ENCODE results near the gene PTPDC1.
"Not testable (repeated sequence)": the region's sequence is repeated elsewhere in the genome, so short reads cannot be mapped to it uniquely, and the experiment has no call there.

The PTPDC1 gene

DNA sequence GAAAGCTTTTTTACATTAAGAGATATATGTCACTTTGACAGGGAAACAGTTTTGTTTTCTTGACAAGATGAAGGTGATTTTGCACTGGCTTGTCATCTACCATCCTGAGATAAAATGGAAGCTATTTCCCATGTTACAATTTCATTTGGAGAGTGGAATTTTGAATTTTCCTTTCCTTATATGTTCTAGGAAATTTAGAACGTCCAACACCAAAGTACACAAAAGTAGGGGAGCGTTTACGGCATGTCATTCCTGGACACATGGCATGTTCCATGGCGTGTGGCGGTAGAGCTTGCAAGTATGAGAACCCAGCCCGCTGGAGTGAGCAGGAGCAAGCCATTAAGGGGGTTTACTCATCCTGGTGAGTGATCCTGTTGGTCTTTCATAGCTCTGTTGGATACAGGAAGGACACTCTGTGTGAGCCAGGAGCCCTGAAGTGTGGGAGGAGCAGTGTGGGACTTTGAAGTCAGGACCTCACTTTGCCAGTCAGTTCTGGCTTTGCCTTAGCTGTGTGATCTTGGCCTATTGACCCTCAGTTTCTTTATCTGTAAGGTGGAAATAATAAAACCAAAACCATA is 887 bp downstream of the PTPDC1 start:
- TF ChIP-seq, protein P1, sequence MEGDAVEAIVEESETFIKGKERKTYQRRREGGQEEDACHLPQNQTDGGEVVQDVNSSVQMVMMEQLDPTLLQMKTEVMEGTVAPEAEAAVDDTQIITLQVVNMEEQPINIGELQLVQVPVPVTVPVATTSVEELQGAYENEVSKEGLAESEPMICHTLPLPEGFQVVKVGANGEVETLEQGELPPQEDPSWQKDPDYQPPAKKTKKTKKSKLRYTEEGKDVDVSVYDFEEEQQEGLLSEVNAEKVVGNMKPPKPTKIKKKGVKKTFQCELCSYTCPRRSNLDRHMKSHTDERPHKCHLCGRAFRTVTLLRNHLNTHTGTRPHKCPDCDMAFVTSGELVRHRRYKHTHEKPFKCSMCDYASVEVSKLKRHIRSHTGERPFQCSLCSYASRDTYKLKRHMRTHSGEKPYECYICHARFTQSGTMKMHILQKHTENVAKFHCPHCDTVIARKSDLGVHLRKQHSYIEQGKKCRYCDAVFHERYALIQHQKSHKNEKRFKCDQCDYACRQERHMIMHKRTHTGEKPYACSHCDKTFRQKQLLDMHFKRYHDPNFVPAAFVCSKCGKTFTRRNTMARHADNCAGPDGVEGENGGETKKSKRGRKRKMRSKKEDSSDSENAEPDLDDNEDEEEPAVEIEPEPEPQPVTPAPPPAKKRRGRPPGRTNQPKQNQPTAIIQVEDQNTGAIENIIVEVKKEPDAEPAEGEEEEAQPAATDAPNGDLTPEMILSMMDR (IDR thresholded peaks at IDR 0.05; ENCODE audit: control insufficient read depth, insufficient read depth, low read depth, low read length, missing control alignments) = no peak
- DNase-seq (ENCODE audit: low read depth) = peak; percentile 5
- H3K4me3 ChIP-seq (ENCODE audit: control insufficient read depth, low read depth, low read length) = no peak overlapping the region

DNA sequence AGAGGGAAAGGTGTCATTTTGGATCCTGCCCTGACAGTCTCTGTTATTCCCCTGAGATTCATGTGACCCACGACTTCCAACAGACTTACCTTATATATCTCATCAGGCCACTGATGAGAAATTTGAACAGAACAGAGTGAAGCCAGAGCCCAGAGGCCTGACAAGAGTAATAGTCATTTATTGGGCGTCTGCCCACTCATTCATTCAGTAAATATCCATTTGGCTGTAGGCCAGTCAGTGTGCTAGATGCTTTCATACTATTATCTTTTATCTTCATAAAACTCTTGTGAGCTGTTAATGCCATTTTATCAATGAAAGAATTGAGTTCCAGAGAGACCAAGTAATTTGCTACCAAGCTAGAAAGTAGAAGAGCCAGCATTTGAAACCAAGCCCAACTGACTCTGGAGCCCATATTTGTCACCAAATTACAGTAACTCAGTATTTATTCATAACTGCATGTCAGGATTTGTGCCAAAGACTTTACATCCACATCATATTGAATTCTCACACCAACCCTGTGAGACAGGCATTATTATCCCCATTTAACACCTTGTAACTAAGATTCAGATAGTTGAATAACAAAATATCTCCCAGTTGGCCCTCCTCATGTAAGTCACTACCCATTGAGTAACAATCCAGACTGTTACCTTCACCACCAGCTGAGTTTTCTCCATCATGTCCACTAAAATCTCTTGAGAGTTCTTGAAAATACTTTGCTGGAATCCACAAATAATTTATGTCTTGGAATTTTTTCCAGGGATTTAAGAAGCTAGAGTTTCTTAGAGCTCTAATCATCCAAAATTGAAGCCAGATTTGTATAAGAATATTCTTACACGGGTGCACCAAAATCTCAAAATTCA is 2.5 kb downstream of the PTPDC1 start:
- H3K4me3 ChIP-seq (ENCODE audit: control insufficient read depth, low read depth, low read length) = no peak overlapping the region
- no peak for DNase-seq (ENCODE audit: low read depth)
- TF ChIP-seq, protein P1 (IDR thresholded peaks at IDR 0.05; ENCODE audit: control insufficient read depth, insufficient read depth, low read depth, low read length, missing control alignments) = no peak

DNA sequence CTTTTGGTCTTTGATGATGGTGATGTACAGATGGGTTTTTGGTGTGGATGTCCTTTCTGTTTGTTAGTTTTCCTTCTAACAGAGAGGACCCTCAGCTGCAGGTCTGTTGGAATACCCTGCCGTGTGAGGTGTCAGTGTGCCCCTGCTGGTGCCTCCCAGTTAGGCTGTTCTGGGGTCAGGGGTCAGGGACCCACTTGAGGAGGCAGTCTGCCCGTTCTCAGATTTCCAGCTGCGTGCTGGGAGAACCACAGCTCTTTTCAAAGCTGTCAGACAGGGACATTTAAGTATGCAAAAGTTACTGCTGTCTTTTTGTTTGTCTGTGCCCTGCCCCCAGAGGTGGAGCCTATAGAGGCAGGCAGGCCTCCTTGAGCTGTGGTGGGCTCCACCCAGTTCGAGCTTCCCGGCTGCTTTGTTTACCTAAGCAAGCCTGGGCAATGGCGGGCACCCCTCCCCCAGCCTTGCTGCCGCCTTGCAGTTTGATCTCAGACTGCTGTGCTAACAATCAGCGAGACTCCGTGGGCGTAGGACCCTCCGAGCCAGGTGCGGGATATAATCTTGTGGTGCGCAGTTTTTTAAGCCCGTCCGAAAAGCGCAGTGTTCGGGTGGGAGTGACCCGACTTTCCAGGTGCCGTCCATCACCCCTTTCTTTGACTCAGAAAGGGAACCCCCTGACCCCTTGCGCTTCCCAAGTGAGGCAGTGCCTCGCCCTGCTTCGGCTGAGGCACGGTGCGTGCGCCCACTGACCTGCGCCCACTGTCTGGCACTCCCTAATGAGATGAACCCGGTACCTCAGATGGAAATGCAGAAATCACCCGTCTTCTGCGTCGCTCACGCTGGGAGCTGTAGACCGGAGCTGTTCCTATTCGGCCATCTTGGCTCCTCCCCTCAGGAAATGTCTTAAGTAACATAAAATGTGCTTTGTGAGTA is 10.2 kb downstream of the PTPDC1 start:
- DNase-seq (ENCODE audit: low read depth); H3K4me3 ChIP-seq (ENCODE audit: control insufficient read depth, low read depth, low read length): not testable (repeated sequence)

DNA sequence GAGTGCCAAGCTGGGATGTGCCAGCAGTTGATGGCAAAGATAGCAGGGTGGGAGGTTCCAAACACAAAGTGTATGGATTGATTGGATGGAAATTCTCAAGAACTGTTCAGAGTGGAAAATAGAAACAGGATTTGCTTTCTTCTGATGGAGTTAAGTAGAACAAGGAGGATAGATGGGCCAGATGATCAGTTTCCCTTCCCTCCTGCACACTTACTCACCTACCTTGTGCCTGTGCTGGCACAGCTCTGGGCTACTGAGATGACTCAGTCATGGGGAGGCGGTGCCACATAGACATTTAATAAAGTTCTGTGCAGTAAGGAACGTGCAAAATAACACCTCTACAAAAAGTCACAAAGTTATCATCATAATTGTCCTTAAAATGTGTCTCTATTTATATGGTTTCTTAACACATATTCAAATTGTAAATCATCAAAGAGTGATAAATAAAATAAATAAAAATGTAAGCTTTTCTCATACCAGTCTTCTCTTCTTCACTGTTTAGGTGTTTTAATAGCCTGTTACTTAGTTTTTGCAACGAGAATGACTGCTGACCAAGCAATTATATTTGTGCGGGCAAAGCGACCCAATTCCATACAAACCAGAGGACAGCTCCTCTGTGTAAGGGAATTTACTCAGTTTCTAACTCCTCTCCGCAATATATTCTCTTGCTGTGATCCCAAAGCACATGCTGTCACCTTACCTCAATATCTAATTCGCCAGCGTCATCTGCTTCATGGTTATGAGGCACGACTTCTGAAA is 12.7 kb downstream of the PTPDC1 start:
- TF ChIP-seq, protein P1 (IDR thresholded peaks at IDR 0.05; ENCODE audit: control insufficient read depth, insufficient read depth, low read depth, low read length, missing control alignments) = no peak
- DNase-seq (ENCODE audit: low read depth) = no peak
- no peak overlapping the region for H3K4me3 ChIP-seq (ENCODE audit: control insufficient read depth, low read depth, low read length)

DNA sequence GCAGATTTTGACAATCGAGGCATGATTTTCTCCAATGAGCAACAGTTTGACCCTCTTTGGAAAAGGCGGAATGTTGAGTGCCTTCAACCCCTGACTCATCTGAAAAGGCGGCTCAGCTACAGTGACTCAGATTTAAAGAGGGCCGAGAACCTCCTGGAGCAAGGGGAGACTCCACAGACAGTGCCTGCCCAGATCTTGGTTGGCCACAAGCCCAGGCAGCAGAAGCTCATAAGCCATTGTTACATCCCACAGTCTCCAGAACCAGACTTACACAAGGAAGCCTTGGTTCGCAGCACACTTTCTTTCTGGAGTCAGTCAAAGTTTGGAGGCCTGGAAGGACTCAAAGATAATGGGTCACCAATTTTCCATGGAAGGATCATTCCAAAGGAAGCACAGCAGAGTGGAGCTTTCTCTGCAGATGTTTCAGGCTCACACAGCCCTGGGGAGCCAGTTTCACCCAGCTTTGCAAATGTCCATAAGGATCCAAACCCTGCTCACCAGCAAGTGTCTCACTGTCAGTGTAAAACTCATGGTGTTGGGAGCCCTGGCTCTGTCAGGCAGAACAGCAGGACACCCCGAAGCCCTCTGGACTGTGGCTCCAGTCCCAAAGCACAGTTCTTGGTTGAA is 13.6 kb downstream of the PTPDC1 start:
- peak; percentile 83 for DNase-seq (ENCODE audit: low read depth)
- TF ChIP-seq, protein P1 (IDR thresholded peaks at IDR 0.05; ENCODE audit: control insufficient read depth, insufficient read depth, low read depth, low read length, missing control alignments) = no peak
- H3K4me3 ChIP-seq (ENCODE audit: control insufficient read depth, low read depth, low read length) = no peak overlapping the region

DNA sequence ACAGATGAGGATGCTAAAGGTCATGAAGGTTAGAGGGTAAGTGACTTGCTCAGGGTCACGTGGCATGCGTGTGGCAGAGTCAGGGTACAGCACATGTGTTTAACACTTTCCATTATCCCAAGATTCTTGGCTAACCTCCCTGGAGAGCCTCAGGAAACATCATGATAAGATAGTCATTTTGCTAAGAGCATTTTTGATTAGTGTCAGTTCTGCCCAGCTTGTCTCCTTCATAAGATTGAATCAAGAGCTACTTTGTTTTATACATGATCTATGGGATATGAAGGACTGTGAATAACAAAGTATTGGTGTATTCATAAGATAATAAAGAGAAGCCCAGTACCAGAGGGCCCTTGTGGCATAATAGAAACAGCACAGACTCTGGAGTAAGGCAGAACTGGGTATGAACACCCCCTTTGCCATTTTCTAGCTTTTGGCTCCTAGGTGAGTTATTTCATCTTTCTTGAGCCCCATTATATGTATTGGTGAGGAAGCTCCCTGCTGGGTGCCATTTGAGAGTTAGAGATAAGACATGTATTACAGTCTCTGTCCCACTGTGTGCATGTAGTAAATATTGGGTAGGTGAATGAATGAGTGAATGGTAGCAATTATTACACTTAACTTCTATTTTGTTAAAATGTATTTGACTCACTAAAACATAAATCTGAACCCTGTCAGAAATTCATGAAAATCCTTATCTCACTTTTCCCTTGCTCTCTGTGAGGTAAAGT is 16.1 kb downstream of the PTPDC1 start:
- no peak for DNase-seq (ENCODE audit: low read depth)
- TF ChIP-seq, protein P1 (IDR thresholded peaks at IDR 0.05; ENCODE audit: control insufficient read depth, insufficient read depth, low read depth, low read length, missing control alignments) = no peak
- H3K4me3 ChIP-seq (ENCODE audit: control insufficient read depth, low read depth, low read length) = no peak overlapping the region

All from AG09309 (cell line).